Measurements from ENCODE around the gene PPA1. TPM values are rescaled to one million over a fixed set of nuclear protein-coding genes. Genes with fewer than 3 reads are reported as not detected.

Gene PPA1
- total and polyA plus RNA-seq, 2 donors (not counting 3 experiments of a cell fraction or from before 2014, with no cell fraction given), result 63.5 to 140 TPM

DNA sequence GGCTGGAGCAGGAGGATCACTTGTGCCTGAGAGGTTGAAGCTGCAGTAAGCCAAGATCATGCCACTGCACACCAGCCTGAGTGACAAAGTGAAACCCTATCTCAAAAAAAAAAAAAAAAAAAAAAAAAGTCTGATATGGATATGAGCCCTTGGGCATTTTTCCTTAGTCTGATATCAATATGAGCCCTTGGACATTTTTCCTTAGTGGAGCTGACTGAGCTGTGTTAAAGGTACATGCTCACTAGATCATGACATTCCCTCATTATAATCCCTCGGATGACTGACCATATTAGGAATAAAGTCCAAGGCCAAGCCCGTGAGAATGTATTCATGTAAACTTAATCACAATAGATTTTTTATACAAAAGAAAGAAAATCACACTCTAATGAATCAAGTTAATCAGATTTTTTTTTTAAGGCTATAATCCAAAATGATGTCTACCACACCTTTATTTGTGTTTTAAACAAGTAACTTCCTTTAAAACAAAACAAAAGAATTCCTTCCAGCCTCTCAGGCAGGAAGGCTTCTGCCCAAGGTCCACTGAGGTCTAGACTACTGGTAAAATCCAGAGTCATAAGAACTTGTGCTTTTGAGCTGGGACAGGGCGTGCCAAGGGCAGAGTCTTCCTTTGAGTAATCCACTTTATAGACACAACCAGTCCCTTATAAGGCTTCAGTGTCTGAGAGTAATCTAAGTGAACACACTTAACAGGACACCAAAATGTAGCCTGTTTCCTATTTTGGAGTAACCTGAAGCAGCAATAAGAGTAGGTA is 5.5 kb downstream of the PPA1 start:
- H2AFZ ChIP-seq (ENCODE audit: low read depth, low read length), result no peak overlapping the region
- ChIA-PET CTCF (interaction anchor here (0.6 to 6.6 kb wide), 4 partner anchors 37 to 137 kb away, joined by 4 to 47 read pairs (median 6); no protein-coding TSS in a partner anchor), POLR2A (interaction anchor here (0.6 kb wide), 1 partner anchor 182 kb away, joined by 3 read pairs; no protein-coding TSS in a partner anchor)
- no peak for TF ChIP-seq POLR2AphosphoS5 (IDR thresholded peaks at IDR 0.05; ENCODE audit: insufficient read depth, low read depth, low read length)
- H3K79me2 ChIP-seq (ENCODE audit: control insufficient read depth, insufficient read depth, low read length), result peaks cover 59% of the 10 kb centered on the region
- no peak for DNase-seq (ENCODE audit: low read depth, low spot score)
- no peak overlapping the region for H3K4me2 ChIP-seq (ENCODE audit: insufficient read depth, low read length)
- H3K36me3 ChIP-seq (ENCODE audit: control insufficient read depth in 2 of 2, extremely low read depth in 1 of 2, insufficient read depth in 2 of 2, low read length in 2 of 2), result peaks cover 0 to 5% of the 10 kb centered on the region in 2 experiments
- no peak for FAIRE-seq
- no peaks in the 10 kb centered on the region for H3K9me1 ChIP-seq (replicated peaks; ENCODE audit: control insufficient read depth, extremely low read depth, insufficient read depth, low read length)
- H3K27me3 ChIP-seq (ENCODE audit: control insufficient read depth in 2 of 2, insufficient read depth in 2 of 2, low read length in 2 of 2), result no peaks in the 10 kb centered on the region
- H3K9ac ChIP-seq (replicated peaks; ENCODE audit: extremely low read depth, insufficient read depth, low read length), result no peak overlapping the region
- BruUV-seq (replicated peaks), result no TSS peak
- intact Hi-C loops (cut with micrococcal nuclease) (no loop called here), dilution Hi-C loops (cut with MboI; ENCODE audit: extremely low pct_ligation_motif_present, low sequenced_read_pairs) (no loop called here)
- H3K9me3 ChIP-seq (replicated peaks; ENCODE audit: control insufficient read depth, insufficient read depth, low read length), result no peaks in the 10 kb centered on the region
- no peak overlapping the region for H3K4me3 ChIP-seq (replicated peaks in 1 of 3; ENCODE audit: insufficient read depth in 1 of 3, low read depth in 1 of 3, low read length in 3 of 3)
- no peak overlapping the region for H3K27ac ChIP-seq (ENCODE audit: insufficient read depth, low read depth, low read length)
- H4K20me1 ChIP-seq (replicated peaks; ENCODE audit: control insufficient read depth, extremely low read depth, insufficient read depth, low read length), result no peaks in the 10 kb centered on the region
- peaks cover 7% of the 10 kb centered on the region for H3K4me1 ChIP-seq (ENCODE audit: control insufficient read depth, extremely low read depth, insufficient read depth, low read length)

- Histone ChIP-seq H3K27ac (ENCODE audit: insufficient read depth, low read depth, low read length) (no peak overlapping the region), H3K4me2 (ENCODE audit: insufficient read depth, low read length) (no peak overlapping the region), H3K9me3 (replicated peaks; ENCODE audit: control insufficient read depth, insufficient read depth, low read length) (no peaks in the 10 kb centered on the region), H3K36me3 (ENCODE audit: control insufficient read depth in 2 of 2, extremely low read depth in 1 of 2, insufficient read depth in 2 of 2, low read length in 2 of 2) (peaks cover 0 to 5% of the 10 kb centered on the region in 2 experiments), H3K4me1 (ENCODE audit: control insufficient read depth, extremely low read depth, insufficient read depth, low read length) (peaks cover 6% of the 10 kb centered on the region), H3K9me1 (replicated peaks; ENCODE audit: control insufficient read depth, extremely low read depth, insufficient read depth, low read length) (no peaks in the 10 kb centered on the region), H3K79me2 (ENCODE audit: control insufficient read depth, insufficient read depth, low read length) (peaks cover 36% of the 10 kb centered on the region), H4K20me1 (replicated peaks; ENCODE audit: control insufficient read depth, extremely low read depth, insufficient read depth, low read length) (no peaks in the 10 kb centered on the region), H3K4me3 (replicated peaks in 1 of 3; ENCODE audit: insufficient read depth in 1 of 3, low read depth in 1 of 3, low read length in 3 of 3) (no peak overlapping the region), H3K9ac (replicated peaks; ENCODE audit: extremely low read depth, insufficient read depth, low read length) (no peak overlapping the region), H3K27me3 (ENCODE audit: control insufficient read depth in 2 of 2, insufficient read depth in 2 of 2, low read length in 2 of 2) (no peaks in the 10 kb centered on the region), H2AFZ (ENCODE audit: low read depth, low read length) (no peak overlapping the region)
- dilution Hi-C loops (cut with MboI; ENCODE audit: extremely low pct_ligation_motif_present, low sequenced_read_pairs) (no loop called here), intact Hi-C loops (cut with micrococcal nuclease) (no loop called here)
- no peak for DNase-seq (ENCODE audit: low read depth, low spot score)
- CTCF ChIA-PET, result interaction anchor here (0.7 to 5.8 kb wide), 6 partner anchors 9 to 162 kb away, joined by 3 to 498 read pairs (median 6); no protein-coding TSS in a partner anchor
- no TSS peak for BruUV-seq (replicated peaks)
- POLR2A ChIA-PET, result interaction anchor here (0.6 kb wide), 1 partner anchor 157 kb away, joined by 3 read pairs; no protein-coding TSS in a partner anchor
- TF ChIP-seq JUN (IDR thresholded peaks at IDR 0.05; ENCODE audit: borderline replicate concordance, insufficient read depth, insufficient read length, low read depth) (no peak), CTCF (IDR thresholded peaks at IDR 0.05; ENCODE audit: extremely low read depth in 1 of 2, insufficient read depth in 1 of 2, low read depth in 1 of 2, low read length in 2 of 2) (no peak), MYC (IDR thresholded peaks at IDR 0.05; ENCODE audit: low read depth, low read length) (no peak), POLR2A (IDR thresholded peaks at IDR 0.05; ENCODE audit: low read depth, low read length) (no peak), GATA2 (IDR thresholded peaks at IDR 0.05; ENCODE audit: insufficient read depth, insufficient read length, low read depth, low read length) (no peak), EZH2 (IDR thresholded peaks at IDR 0.05; ENCODE audit: borderline replicate concordance, low read depth, low read length, severe bottlenecking) (no peak), FOS (IDR thresholded peaks at IDR 0.05; ENCODE audit: borderline replicate concordance, insufficient read depth, low read length) (no peak), POLR2AphosphoS5 (IDR thresholded peaks at IDR 0.05; ENCODE audit: insufficient read depth, low read depth, low read length) (no peak), MAX (IDR thresholded peaks at IDR 0.05; ENCODE audit: insufficient read depth, insufficient read length) (no peak)
- FAIRE-seq, result no peak
Measured at GRCh38 chr10:70223728-70224127, 9.5 kb downstream of the PPA1 start.
